KOPT-K1 (cell line): ENCODE measurements around the gene C6orf52.
A peak's percentile ranks its signal among the peaks of the same experiment; 100 is the strongest.

Experiments
- H3K27ac ChIP-seq: fragments of 200-600 bp; sonication (generic); 2 replicates; pipeline ENCODE4 v1.5.1; 2016; ENCODE audit warnings: antibody characterized with exemption, mild to moderate bottlenecking, low read depth, low read length; ENCODE audit not compliant: poor library complexity, severe bottlenecking
- H3K36me3 ChIP-seq: fragments of 200-600 bp; sonication (generic); 2 replicates; pipeline ENCODE4 v1.5.1; 2017; ENCODE audit warnings: antibody characterized with exemption, mild to moderate bottlenecking, low read length, moderate library complexity; ENCODE audit not compliant: insufficient read depth
- H3K9me3 ChIP-seq: fragments of 200-600 bp; sonication (generic); 2 replicates; pipeline ENCODE4 v1.5.1; 2017; ENCODE audit warnings: antibody characterized with exemption, low read length, mild to moderate bottlenecking; ENCODE audit not compliant: insufficient read depth, poor library complexity, severe bottlenecking

Gene C6orf52

DNA sequence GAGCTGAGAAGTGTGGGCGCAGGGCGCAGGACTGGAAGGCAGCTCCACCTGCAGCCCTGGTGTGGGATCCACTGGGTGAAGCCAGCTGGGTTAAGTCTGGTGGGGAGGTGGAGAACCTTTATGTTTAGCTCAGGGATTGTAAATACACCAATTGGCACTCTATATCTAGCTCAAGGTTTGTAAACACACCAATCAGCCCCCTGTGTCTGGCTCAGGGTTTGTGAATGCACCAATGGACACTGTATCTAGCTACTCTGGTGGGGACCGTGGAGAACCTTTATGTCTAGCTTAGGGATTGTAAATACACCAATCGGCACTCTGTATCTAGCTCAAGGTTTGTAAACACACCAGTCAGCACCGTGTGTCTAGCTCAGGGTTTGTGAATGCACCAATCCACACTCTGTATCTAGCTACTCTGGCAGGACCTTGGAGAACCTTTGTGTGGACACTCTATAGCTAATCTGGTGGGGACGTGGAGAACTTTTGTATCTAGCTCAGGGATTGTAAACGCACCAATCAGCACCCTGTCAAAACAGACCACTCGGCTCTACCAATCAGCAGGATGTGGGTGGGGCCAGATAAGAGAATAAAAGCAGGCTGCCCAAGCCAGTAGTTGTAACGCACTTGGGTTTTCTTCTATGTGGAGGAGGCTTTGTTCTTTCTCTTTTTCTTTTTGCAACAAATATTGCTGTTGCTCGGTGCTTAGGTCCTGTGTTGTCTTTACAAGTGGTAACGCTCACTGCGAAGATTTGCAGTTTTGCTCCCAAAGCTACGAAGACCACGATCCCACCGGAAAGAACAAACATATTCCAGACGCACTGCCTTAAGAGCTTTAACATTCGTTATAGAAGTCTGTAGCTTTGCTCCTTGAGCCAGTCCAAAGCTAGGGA lies 26.8 kb upstream of the C6orf52 start:
- Histone ChIP-seq H3K9me3 (peaks cover 18% of the 10 kb centered on the region), H3K27ac (peak overlapping the region; percentile 97), H3K36me3 (peaks cover 14% of the 10 kb centered on the region; the same call in 1 of the 2 replicates)

DNA sequence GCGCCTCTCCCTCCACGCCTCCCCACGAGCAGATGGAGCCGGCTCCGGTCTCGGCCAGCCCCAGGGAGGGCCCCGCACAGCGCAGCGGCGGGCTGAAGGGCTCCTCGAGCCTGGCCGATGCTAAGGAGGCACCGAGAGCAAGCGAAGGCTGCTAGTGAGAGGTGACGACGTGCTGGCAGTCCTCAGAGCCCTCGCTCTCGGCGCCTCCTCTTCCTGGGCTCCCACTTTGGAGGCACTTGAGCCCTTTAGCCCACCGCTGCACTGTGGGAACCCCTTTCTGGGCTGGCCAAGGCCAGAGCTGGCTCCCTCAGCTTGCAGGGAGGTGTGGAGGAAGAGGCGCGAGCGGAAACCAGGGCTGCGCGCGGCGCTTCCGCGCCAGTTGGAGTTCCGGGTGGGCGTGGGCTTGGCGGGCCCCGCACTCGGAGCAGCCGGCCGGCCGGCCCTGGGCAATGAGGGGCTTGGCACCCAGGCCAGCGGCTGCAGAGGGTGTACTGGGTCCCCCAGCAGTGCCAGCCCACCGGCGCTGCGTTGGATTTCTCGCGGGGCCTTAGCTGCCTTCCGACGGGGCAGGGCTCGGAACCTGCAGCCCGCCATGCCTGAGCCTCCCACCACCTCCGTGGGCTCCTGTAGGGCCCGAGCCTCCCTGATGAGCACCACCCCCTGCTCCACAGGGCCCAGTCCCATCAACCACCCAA lies 26.0 kb upstream of the C6orf52 start:
- peak overlapping the region; percentile 97 for H3K27ac ChIP-seq
- 0 out of 2 replicates have a peak, but pooled peaks cover 6% of the 10 kb centered on the region for H3K36me3 ChIP-seq
- H3K9me3 ChIP-seq = peaks cover 18% of the 10 kb centered on the region

DNA sequence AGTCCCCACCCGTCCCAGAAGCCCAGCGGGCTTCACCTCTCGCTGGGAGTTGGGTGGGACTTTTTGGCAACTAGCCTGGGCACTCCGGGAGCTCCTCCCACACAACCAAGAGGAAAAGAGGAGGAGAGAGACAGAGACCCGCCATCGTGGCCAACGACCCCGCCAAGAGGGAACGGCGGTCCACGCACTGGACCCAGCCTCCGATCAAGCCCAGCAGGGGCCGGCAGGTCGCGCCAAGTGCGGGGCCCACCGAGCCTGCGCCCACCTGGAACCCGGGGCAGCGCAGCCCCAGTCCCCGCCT lies 25.5 kb upstream of the C6orf52 start:
- Histone ChIP-seq H3K36me3 (0 out of 2 replicates have a peak, but pooled peaks cover 1% of the 10 kb centered on the region), H3K9me3 (peaks cover 18% of the 10 kb centered on the region), H3K27ac (peak overlapping the region; percentile 97)

DNA sequence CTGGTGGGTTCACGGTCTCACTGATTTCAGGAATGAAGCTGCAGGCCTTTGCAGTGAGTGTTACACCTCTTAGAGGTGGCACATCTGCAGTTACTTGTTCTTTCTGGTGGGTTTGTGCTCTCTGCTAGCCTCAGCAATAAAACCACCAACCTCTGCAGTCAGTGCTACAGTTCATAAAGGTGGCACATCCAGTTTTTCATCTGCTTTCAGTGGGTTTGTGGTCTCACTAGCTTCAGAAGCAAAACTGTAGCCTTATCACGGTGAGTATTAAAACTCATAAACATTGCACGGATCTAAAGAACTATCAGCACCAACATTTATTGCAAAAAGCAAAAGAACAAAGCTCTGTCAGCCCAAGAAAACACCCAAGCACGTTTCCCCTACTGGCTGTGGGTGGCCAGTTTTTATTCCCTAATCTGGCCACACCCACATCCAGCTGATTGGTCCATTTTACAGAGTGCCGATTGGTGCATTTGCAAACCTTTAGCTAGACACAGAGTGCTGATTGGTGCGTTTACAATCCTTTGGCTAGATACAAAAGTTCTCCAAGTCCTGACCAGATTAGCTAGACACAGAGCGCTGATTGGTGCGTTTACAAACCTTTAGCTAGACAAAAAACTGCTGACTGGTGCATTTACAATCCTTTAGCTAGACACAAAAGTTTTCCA lies 25.0 kb upstream of the C6orf52 start:
- H3K27ac ChIP-seq = peak overlapping the region; percentile 97
- H3K9me3 ChIP-seq = peaks cover 18% of the 10 kb centered on the region

DNA sequence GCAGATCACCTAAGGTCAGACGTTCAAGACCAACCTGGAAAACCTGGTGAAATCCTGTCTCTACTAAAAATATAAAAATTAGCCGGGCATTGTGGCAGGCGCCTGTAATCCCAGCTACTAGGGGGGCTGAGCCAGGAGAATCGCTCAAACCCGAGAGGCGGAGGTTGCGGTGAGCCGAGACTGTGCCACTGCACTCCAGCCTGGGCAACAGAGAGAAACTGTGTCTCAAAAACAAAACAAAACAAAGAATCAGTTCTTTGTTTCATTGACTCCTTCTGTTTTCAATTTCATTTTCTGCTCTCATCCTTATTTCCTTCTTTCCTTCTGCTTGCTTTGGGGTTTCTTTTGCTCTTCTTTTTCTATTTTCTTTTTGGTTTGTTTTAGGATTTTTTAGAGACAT lies 19.5 kb upstream of the C6orf52 start:
- H3K36me3 ChIP-seq = peaks cover 19% of the 10 kb centered on the region
- H3K27ac ChIP-seq = no peak overlapping the region
- H3K9me3 ChIP-seq = peaks cover 13% of the 10 kb centered on the region

More for the DNA sequence above, 25.0 kb upstream of the C6orf52 start:
- H3K36me3 ChIP-seq = no peaks in the 10 kb centered on the region

DNA sequence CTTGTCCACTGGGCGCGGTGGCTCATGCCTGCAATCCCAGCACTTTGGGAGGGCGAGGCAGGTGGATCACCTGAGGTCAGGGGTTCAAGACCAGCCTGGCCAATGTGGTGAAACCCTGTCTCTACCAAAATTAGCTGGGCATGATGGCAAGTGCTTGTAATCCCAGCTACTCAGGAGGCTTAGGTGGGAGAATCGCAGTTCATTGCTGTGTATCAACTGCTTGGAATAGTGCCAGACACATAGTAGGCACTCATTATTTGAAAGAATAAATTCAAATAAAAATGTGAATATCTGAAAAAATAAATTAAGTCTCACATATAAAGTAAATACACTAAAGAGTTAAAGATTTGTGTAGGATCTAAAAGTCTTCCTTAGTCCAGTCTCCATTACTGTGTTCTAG lies 2.2 kb upstream of the C6orf52 start:
- Histone ChIP-seq H3K9me3 (no peaks in the 10 kb centered on the region), H3K36me3 (peaks cover 49% of the 10 kb centered on the region), H3K27ac (no peak overlapping the region)

DNA sequence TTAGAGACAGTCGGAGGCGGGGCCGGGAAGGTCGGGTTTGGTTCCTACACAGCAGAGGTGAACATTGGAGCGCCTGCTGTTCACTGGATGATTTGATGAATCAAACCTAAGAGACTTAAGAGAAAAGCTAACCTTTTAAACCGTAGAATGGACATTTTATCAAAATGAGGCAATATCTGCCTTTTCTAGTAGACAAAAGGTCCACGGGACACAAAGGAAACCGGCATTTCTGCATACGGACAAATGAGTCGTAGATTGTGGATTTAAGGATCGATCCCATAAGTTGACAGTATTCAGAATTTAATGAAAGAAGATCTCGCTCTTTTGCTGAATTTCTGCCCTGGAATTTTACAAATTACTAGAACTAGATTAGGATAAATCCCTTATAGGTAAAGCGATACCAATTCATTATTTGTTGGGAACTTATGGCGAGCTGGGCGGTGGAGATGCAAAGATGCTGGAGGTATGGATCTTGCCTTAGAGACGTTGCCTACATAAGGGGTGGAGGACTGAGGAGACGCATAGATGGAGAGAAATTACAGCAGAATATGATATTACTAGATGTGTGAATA lies 756 bp upstream of the C6orf52 start:
- H3K27ac ChIP-seq = peak overlapping the region; percentile 87
- peaks cover 34% of the 10 kb centered on the region for H3K36me3 ChIP-seq
- H3K9me3 ChIP-seq = no peaks in the 10 kb centered on the region

DNA sequence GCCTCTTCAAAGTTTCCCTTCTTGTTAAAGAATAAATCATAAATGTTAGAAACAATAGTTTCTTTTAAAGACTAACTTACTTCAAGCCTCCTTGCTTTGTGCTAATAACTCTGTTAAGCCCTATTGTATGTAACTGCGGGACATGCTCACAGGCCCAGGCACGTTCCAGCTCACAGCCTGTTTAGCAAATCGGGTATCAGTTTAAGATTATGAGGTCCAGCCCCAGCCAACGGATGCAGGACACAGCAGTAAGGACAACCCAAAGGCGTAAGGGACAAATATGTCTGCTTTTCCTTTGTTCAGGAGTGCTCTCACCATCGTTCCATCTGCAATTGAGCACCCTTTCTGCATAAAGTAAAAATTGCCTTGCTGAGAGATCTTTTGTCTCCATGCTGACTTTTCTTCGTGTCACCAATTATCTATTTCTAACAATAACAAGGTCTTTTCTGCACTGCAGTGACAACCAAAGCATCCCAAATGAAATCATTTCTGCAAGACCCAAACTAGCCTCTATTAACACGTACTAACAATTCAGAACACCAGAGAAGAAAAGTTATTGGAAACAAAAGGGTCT lies 1.4 kb downstream of the C6orf52 start:
- H3K27ac ChIP-seq = no peak overlapping the region
- H3K9me3 ChIP-seq = no peaks in the 10 kb centered on the region
- H3K36me3 ChIP-seq = peaks cover 13% of the 10 kb centered on the region

DNA sequence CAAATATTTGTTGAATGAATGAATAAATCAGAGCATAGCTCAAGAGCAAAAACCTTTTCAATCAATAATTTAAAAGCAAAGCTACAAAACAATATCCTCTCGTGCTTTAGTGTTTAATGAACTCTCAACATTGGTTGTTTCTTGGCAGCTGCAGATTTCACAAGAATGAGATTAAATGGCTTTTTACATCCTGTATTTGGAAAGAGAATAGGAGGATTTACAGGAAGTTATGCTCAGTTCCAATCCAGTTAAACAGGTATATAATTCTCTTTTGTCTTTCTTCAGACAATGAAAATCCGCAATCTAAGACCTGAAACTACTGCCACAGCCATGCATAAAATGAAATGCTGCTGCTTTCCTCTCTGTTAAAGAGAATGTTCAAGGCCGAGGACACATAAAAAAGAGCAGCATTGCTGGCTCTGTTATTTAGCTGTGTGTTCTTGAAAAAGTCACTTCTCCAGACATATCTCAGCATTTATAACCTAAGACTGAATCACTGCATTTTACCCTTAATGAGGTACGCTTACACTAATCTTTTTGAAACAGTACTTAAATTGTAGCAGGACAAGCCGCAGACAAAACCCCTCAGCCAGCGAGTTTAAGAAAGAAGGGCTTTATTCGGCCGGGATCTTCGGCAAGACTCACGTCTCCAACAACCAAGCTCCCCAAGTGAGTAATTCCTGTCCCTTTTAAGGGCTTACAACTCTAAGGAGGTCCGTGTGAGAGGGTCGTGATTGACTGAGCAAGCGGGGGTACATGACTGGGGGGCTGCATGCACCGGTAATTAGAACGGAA lies 3.6 kb downstream of the C6orf52 start:
- Histone ChIP-seq H3K27ac (no peak overlapping the region), H3K36me3 (no peaks in the 10 kb centered on the region), H3K9me3 (no peaks in the 10 kb centered on the region)

DNA sequence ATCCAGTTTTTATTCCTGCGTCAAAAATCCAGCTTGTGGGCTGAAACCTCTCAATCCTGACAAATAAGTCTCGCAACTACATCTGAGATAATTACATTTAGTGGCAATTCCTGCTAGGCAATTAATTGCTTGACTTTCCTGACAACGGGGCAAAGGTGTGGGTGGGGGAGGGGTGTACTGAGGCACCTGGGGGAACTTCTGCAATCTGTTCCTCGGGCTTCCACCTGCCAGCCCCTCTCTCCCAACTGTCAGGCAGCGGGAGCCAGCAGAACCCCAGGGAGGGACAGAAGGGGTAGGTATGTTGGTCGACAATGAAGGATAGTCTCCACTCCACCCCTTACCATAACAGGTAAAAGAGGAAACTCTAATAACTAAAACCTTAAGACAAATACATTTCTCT lies 6.8 kb downstream of the C6orf52 start:
- Histone ChIP-seq H3K9me3 (no peaks in the 10 kb centered on the region), H3K36me3 (no peaks in the 10 kb centered on the region), H3K27ac (no peak overlapping the region)

DNA sequence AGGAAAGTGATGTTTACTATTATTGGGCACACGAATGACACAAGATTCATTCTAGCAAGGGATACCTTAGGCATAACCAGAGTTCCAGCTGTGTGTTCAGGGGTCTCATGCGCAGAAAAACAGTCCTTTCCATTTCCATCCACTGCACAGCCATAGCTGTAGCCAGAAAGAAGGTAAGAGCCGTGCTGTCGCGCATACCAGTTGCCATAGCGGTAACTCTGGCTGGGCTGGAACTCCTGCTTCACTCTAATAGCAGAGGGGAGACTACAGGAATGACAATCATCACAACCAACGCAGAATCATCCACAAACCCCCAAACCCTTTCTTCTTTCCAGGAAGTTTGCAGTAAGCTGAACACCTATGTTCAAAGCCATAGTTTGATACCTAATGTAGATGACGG lies 7.5 kb downstream of the C6orf52 start:
- H3K27ac ChIP-seq = no peak overlapping the region
- peaks cover 2% of the 10 kb centered on the region for H3K9me3 ChIP-seq
- no peaks in the 10 kb centered on the region for H3K36me3 ChIP-seq

DNA sequence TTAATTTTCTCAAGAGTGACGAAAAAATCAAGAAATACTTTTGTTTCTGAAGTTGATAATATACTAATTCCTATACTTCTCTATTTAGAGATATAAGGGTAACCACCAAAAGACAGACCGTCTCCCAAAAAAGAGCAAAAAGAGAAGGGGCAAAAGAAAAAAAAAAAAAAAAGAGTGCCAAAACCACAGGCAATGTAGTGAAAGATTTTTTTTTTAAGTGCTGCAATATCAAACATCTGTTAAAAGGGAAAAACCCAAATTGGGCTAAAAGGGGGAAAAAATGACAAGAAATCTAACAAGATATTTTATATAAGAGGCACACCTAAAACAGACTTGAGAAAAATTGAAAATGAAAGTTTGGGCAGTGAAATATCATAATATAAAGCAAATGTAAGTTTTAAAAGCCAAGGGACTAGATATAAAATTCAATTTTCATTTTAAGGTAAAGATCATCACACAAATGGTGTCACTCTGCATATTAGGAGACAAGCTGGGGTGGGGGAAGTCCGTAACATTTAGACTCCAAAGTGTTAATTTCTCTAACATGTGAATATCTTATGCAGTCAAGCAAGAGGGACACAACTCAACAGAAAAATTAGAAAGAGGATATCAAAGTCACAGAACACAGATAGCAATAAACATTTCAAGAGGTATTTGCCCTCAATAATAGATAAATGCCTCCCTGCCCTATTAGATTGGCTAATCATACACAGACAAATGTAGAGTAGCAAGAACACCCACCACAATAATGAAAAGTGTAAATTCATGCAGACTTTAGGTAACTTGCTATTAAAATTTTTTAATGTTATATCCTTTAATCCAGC lies 9.1 kb downstream of the C6orf52 start:
- Histone ChIP-seq H3K9me3 (peaks cover 4% of the 10 kb centered on the region), H3K27ac (no peak overlapping the region), H3K36me3 (no peaks in the 10 kb centered on the region)

DNA sequence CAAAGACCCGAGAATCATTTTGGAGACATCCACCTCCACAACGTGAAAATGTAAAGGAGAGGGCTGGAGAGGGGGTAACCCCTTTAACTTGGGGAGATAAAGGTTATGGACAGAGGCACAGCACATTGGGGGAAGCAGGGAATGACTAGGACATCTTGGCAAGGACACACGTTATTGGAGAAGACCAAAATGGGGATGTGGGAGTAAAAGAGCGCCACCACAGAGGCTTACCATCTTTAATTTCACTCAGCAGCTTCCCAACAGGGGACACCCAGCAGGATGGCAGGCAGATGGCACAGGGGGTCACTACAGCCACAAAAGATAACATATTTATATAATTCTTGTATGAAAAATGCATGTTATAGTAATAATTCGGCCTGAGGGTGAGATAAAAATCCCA lies 9.8 kb downstream of the C6orf52 start:
- no peak overlapping the region for H3K27ac ChIP-seq
- H3K36me3 ChIP-seq = no peaks in the 10 kb centered on the region
- peaks cover 4% of the 10 kb centered on the region for H3K9me3 ChIP-seq
